Gastroesophageal sphincter (tissue), 4 donors: Measurements from ENCODE around the gene SIAH3. TPM values are rescaled to one million over a fixed set of nuclear protein-coding genes. Genes with fewer than 3 reads are reported as not detected.

Experiments used
- ATAC-seq: fragments of 150-250 bp; one replicate; pipeline ENCODE4 v1.9.1; 2016; ENCODE audit warnings: mild to moderate bottlenecking, moderate library complexity
- H3K27ac ChIP-seq, 4 donors: fragments of 200-600 bp; sonication (generic) in 3 of 4; 1 replicate in 3 of 4; 2 replicates in 1 of 4; pipeline ENCODE4 v1.5.1; 2016 to 2019
- H3K27me3 ChIP-seq: fragments of 200-600 bp; sonication (generic); one replicate; pipeline ENCODE4 v1.5.1; 2019
- H3K36me3 ChIP-seq, 2 donors: fragments of 200-600 bp; sonication (generic); one replicate each; pipeline ENCODE4 v1.5.1; 2019; ENCODE audit warnings: control low read depth in 1 of 2
- H3K4me1 ChIP-seq, 3 donors: fragments of 200-600 bp; sonication (generic); 1 replicate in 2 of 3; 2 replicates in 1 of 3; pipeline ENCODE4 v1.5.1; 2016 to 2019; ENCODE audit warnings: control low read depth in 2 of 3
- H3K4me3 ChIP-seq, 2 donors: fragments of 200-600 bp; sonication (generic); one replicate each; pipeline ENCODE4 v1.5.1; 2019; ENCODE audit warnings: mild to moderate bottlenecking in 1 of 2, moderate library complexity in 1 of 2
- H3K9me3 ChIP-seq, 3 donors: fragments of 200-600 bp; sonication (generic); one replicate each; pipeline ENCODE4 v1.5.1; 2017 to 2019; ENCODE audit warnings: control low read depth in 2 of 3
- EP300 ChIP-seq: sonication (generic); formaldehyde crosslinking; IDR thresholded peaks from one replicate; pipeline ENCODE4 v1.6.1; 2017; ENCODE audit warnings: antibody characterized with exemption, mild to moderate bottlenecking
- POLR2A ChIP-seq, 2 donors: fragments of 450-650 bp; IDR thresholded peaks; one replicate each; pipeline ENCODE4 v1.6.1; 2017; ENCODE audit warnings: antibody characterized with exemption in 2 of 2, mild to moderate bottlenecking in 2 of 2, moderate library complexity in 1 of 2
- POLR2AphosphoS5 ChIP-seq: sonication (generic); formaldehyde crosslinking; IDR thresholded peaks from one replicate; pipeline ENCODE4 v1.6.1; 2017; ENCODE audit warnings: antibody characterized with exemption
- WGBS, 2 donors: methylation state at CpG; one replicate each; pipeline ENCODE4 v1.1.5; 2018; ENCODE audit warnings: low coverage in 1 of 2; 5-methylcytosine and 5-hydroxymethylcytosine counted together
- total RNA-seq, 4 donors: library from RNA; depleted of rRNA; stranded (reverse); fragments of >200 nt; gene quantifications; one replicate each; pipeline ENCODE4 v1.1.0, GENCODE V29; 2016
- TF ChIP-seq, protein P1 (sequence below), 4 experiments: fragments of 200-600 bp in 2 of 4; fragments of 450-650 bp in 2 of 4; sonication (generic) in 1 of 4; IDR thresholded peaks; one replicate each; pipeline ENCODE4 v1.5.1; 2017 to 2019; ENCODE audit warnings: antibody characterized with exemption in 4 of 4, mild to moderate bottlenecking in 2 of 4, moderate library complexity in 2 of 4

SIAH3 gene
- total RNA-seq, 4 donors from 2014 or later, result not detected

DNA sequence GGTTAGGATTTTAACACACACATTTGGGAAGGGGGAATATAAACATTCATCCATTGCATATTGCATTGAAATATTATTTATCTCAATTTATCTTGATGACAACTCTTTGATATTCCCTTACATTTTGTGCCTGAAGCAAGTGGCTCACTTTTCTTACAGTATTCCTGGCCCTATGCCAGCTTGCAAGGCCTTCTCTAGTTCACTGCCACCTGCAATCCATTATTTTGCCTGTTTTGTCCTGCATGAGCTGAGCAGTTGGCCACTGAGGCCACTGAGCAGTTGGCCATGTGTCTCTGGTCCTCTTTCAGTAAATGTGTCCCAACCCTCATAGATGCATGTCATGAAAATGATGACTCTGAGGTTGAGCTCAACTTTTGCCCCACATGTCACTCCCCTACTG is 99.7 kb downstream of the SIAH3 start:
- H3K4me3 ChIP-seq, result no peak overlapping the region
- H3K27me3 ChIP-seq, result no peaks in the 10 kb centered on the region
- ATAC-seq, result no peak
- H3K36me3 ChIP-seq, result no peaks in the 10 kb centered on the region
- H3K9me3 ChIP-seq, result peaks cover 0 to 5% (median 0%) of the 10 kb centered on the region in 3 donors
- H3K27ac ChIP-seq, result no peak overlapping the region
- no peaks in the 10 kb centered on the region for H3K4me1 ChIP-seq
- TF ChIP-seq EP300 (no peak), POLR2AphosphoS5 (no peak), POLR2A (IDR thresholded peaks at IDR 0.05) (no peak)
- TF ChIP-seq, protein P1, sequence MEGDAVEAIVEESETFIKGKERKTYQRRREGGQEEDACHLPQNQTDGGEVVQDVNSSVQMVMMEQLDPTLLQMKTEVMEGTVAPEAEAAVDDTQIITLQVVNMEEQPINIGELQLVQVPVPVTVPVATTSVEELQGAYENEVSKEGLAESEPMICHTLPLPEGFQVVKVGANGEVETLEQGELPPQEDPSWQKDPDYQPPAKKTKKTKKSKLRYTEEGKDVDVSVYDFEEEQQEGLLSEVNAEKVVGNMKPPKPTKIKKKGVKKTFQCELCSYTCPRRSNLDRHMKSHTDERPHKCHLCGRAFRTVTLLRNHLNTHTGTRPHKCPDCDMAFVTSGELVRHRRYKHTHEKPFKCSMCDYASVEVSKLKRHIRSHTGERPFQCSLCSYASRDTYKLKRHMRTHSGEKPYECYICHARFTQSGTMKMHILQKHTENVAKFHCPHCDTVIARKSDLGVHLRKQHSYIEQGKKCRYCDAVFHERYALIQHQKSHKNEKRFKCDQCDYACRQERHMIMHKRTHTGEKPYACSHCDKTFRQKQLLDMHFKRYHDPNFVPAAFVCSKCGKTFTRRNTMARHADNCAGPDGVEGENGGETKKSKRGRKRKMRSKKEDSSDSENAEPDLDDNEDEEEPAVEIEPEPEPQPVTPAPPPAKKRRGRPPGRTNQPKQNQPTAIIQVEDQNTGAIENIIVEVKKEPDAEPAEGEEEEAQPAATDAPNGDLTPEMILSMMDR (IDR thresholded peaks at IDR 0.05), result no peak

- TF ChIP-seq EP300, result no peak
- TF ChIP-seq, protein P1 (IDR thresholded peaks at IDR 0.05), result no peak
- no peak for TF ChIP-seq POLR2AphosphoS5
- no peak for TF ChIP-seq POLR2A (IDR thresholded peaks at IDR 0.05)
- WGBS, 2 donors, result 83 to 84% methylated on average over 3 of the region's 3 CpGs
- Histone ChIP-seq H3K4me1 (no peaks in the 10 kb centered on the region), H3K27ac (no peak overlapping the region), H3K27me3 (no peaks in the 10 kb centered on the region), H3K9me3 (no peaks in the 10 kb centered on the region), H3K36me3 (no peaks in the 10 kb centered on the region), H3K4me3 (no peak overlapping the region)
- ATAC-seq, result no peak
Measured at GRCh38 chr13:45750566-45750965, 101.0 kb downstream of the SIAH3 start.

- Histone ChIP-seq H3K36me3 (no peaks in the 10 kb centered on the region), H3K4me3 (no peak overlapping the region), H3K9me3 (no peaks in the 10 kb centered on the region), H3K27ac (no peak overlapping the region), H3K27me3 (no peaks in the 10 kb centered on the region), H3K4me1 (no peaks in the 10 kb centered on the region)
- TF ChIP-seq, protein P1 (IDR thresholded peaks at IDR 0.05), result no peak
- TF ChIP-seq POLR2AphosphoS5 (no peak), POLR2A (IDR thresholded peaks at IDR 0.05) (no peak), EP300 (no peak)
- 30 to 42% methylated on average over 11 to 13 of the region's 13 CpGs for WGBS, 2 donors
- no peak for ATAC-seq
Measured at GRCh38 chr13:45748941-45749759, 102.4 kb downstream of the SIAH3 start.

DNA sequence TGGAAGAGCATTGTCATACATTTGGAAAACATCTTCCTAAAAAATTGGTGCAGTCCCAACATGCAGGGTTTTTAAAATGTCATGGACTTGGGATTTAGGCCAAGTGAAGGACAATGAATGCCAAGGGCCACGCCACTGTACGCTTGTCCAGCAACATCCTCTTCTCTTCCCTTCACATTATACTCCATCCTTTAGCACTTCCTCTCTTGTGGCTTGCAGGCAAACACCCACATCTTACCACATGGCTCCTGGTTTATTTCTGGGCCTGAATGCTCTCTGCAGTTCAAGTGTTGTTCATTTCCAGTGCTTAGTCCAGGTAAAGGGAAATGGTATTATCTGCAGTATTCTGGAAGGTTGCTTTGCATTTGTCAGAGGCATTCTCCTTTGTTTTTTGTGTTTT is 104.5 kb downstream of the SIAH3 start:
- TF ChIP-seq, protein P1 (IDR thresholded peaks at IDR 0.05), result no peak
- TF ChIP-seq POLR2A (IDR thresholded peaks at IDR 0.05) (no peak), EP300 (no peak), POLR2AphosphoS5 (no peak)
- Histone ChIP-seq H3K9me3 (no peaks in the 10 kb centered on the region), H3K4me1 (no peaks in the 10 kb centered on the region), H3K36me3 (no peaks in the 10 kb centered on the region), H3K27me3 (no peaks in the 10 kb centered on the region), H3K4me3 (no peak overlapping the region), H3K27ac (no peak overlapping the region)
- WGBS, 2 donors, result 44 to 59% methylated on average over 2 of the region's 2 CpGs
- no peak for ATAC-seq

GRCh38 chr13:45744979-45745378 is 106.6 kb downstream of the SIAH3 start:
- Histone ChIP-seq H3K27ac (no peak overlapping the region), H3K36me3 (no peaks in the 10 kb centered on the region), H3K27me3 (no peaks in the 10 kb centered on the region), H3K4me1 (no peaks in the 10 kb centered on the region), H3K9me3 (no peaks in the 10 kb centered on the region), H3K4me3 (no peak overlapping the region)
- no peak for ATAC-seq
- TF ChIP-seq, protein P1 (IDR thresholded peaks at IDR 0.05), result no peak
- WGBS, 2 donors, result 80 to 90% methylated on average over 1 to 3 of the region's 3 CpGs
